Activated naive CD8-positive, alpha-beta T cell (primary cell): ENCODE results near the gene PTPRG.
"Not testable (repeated sequence)": the region's sequence is repeated elsewhere in the genome, so short reads cannot be mapped to it uniquely, and the experiment has no call there.

Experiments used
- H3K27ac Mint-ChIP-seq: one replicate; pipeline ENCODE4 v1.8.0; 2021; ENCODE audit warnings: mixed read lengths
- H3K27me3 Mint-ChIP-seq: one replicate; pipeline ENCODE4 v1.8.0; 2021; ENCODE audit warnings: mixed read lengths
- H3K36me3 Mint-ChIP-seq: one replicate; pipeline ENCODE4 v1.8.0; 2021; ENCODE audit warnings: mixed read lengths
- H3K4me1 Mint-ChIP-seq: one replicate; pipeline ENCODE4 v1.8.0; 2021; ENCODE audit warnings: low read depth, mixed read lengths
- H3K4me3 Mint-ChIP-seq: one replicate; pipeline ENCODE4 v1.8.0; 2021; ENCODE audit warnings: mild to moderate bottlenecking, mixed read lengths
- H3K9me3 Mint-ChIP-seq: one replicate; pipeline ENCODE4 v1.8.0; 2021; ENCODE audit warnings: low read depth, mixed read lengths

PTPRG gene

GRCh38 chr3:61707492-61707891 is 146.1 kb downstream of the PTPRG start:
- no peaks in the 10 kb centered on the region for H3K9me3 Mint-ChIP-seq
- no peak overlapping the region for H3K27ac Mint-ChIP-seq
- no peaks in the 10 kb centered on the region for H3K4me1 Mint-ChIP-seq
- H3K27me3 Mint-ChIP-seq, result no peaks in the 10 kb centered on the region
- no peak overlapping the region for H3K4me3 Mint-ChIP-seq
- no peaks in the 10 kb centered on the region for H3K36me3 Mint-ChIP-seq

GRCh38 chr3:61710920-61711319 is 149.5 kb downstream of the PTPRG start:
- H3K4me3 Mint-ChIP-seq, H3K27ac Mint-ChIP-seq, H3K27me3 Mint-ChIP-seq, H3K4me1 Mint-ChIP-seq, H3K9me3 Mint-ChIP-seq, H3K36me3 Mint-ChIP-seq: not testable (repeated sequence)

DNA sequence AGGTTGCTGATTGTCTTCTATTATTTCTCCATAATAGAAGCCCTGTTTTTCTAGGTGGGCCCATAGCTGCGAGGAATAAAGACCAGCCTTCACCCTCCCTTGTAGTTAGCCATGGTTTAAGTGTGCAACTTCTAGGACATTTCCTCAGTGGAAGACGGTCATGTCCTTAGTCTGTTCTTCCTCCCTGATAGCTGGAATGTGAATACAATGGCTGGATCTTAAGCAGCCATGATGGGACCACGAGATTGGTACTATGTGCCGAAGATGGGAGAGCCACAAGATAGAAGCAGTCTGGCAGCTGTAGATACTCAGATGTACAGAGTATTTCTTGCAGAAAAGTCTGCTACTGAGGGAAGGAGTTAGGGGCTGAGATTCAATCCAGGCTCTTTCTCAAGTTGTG is 152.9 kb downstream of the PTPRG start:
- no peak overlapping the region for H3K27ac Mint-ChIP-seq
- H3K27me3 Mint-ChIP-seq, result peaks cover 6% of the 10 kb centered on the region
- no peaks in the 10 kb centered on the region for H3K36me3 Mint-ChIP-seq
- H3K4me1 Mint-ChIP-seq, result no peaks in the 10 kb centered on the region
- H3K4me3 Mint-ChIP-seq, result no peak overlapping the region
- no peaks in the 10 kb centered on the region for H3K9me3 Mint-ChIP-seq

DNA sequence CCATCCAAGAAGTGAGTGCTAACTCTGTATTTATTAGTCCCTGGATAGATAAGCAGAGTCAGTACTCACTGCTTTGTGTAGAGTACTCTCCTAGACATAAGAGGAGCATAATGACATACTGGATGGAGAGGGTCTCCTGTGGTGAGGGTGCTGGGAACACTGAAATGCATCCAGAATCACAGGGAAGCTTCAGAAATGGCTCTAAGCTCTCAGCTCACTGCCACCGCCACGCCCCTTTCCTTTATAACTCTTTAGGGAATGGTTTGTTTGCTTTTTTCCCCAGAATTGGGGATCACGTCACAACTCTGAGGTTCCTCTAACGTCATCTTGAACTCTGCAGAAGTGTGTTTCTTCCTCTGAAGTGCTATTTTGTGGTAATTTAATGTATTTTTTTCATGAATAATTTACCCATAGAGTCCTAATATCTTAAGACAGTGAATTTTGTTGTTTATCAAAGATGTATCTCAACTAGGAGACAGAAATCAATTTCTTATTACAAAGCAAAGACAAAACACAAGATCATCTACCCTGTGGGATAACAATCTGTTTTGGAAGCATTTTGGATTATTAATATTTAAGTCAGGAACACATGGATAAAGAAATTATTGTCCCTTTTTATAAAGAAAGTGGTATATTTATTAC is 154.6 kb downstream of the PTPRG start:
- H3K9me3 Mint-ChIP-seq, result no peaks in the 10 kb centered on the region
- H3K36me3 Mint-ChIP-seq, result no peaks in the 10 kb centered on the region

GRCh38 chr3:61716693-61717092 is 155.3 kb downstream of the PTPRG start:
- not testable (repeated sequence) for H3K9me3 Mint-ChIP-seq, H3K36me3 Mint-ChIP-seq, H3K4me1 Mint-ChIP-seq, H3K27me3 Mint-ChIP-seq, H3K27ac Mint-ChIP-seq, H3K4me3 Mint-ChIP-seq

More for the DNA sequence above, 154.6 kb downstream of the PTPRG start:
- no peaks in the 10 kb centered on the region for H3K4me1 Mint-ChIP-seq
- peaks cover 6% of the 10 kb centered on the region for H3K27me3 Mint-ChIP-seq
- no peak overlapping the region for H3K27ac Mint-ChIP-seq
- H3K4me3 Mint-ChIP-seq, result no peak overlapping the region

DNA sequence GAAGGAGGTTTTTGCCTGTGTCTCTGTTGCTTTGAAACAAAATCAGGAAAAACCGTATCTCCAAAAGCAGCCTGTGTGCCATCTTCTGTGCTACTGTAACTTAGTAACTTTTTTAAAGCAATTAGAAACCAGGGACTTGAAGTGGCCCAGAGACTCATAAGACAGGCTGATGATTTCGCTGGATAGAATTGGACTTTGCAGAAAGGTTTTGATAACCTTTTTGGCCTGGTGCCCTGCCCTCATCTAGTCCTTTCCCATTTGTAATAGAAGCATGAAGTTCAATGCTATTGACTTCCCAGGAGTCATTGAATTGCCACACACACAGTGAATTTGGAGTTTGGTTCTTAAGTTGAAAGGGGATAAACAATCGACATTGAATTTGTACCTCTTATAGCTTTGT is 157.2 kb downstream of the PTPRG start:
- Mint-ChIP-seq H3K4me3 (no peak overlapping the region), H3K27me3 (peaks cover 6% of the 10 kb centered on the region), H3K27ac (no peak overlapping the region), H3K36me3 (no peaks in the 10 kb centered on the region), H3K4me1 (no peaks in the 10 kb centered on the region), H3K9me3 (no peaks in the 10 kb centered on the region)

- Mint-ChIP-seq H3K9me3 (no peaks in the 10 kb centered on the region), H3K27me3 (peaks cover 5% of the 10 kb centered on the region), H3K4me3 (no peak overlapping the region), H3K36me3 (no peaks in the 10 kb centered on the region), H3K27ac (no peak overlapping the region), H3K4me1 (no peaks in the 10 kb centered on the region)
Measured at GRCh38 chr3:61719278-61719977, 158.1 kb downstream of the PTPRG start.

DNA sequence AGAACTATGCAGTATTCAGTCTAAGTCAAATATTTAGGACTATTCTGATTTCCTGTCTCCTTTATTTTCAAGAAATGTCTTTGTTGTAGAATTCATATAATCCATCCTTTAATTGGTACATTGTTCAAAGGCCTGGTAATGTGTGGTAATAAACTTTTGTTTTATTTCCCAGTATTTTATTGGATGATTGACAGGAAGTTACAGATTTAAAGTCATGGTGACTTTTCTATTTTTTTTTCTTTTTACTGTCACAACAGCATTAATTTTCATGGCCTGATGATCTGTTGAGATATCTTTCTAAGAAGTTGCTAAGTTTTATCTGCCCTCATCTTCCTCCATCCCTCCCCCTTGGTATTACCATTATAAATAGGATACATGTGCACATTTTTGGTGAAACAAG is 161.7 kb downstream of the PTPRG start:
- Mint-ChIP-seq H3K9me3 (no peaks in the 10 kb centered on the region), H3K27me3 (no peaks in the 10 kb centered on the region), H3K36me3 (no peaks in the 10 kb centered on the region), H3K27ac (no peak overlapping the region), H3K4me3 (no peak overlapping the region), H3K4me1 (no peaks in the 10 kb centered on the region)

DNA sequence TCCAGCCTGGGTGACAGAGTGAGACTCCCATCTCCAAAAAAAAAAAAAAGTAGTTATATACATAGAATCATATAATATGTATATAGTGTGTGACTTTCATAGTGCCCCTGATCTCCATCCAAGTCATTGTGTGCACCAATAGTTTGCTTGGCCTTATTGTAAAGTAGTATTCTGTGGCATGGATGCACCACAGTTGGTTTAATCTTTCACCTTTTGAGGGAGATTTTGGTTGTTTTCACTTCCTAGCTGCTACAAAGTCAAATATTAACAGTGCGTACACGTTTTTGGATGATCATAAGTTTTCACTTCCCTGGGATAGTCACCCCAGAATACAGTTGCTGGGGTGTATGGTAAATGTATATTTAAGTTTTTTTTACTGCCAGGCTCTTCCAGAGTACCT is 162.8 kb downstream of the PTPRG start:
- Mint-ChIP-seq H3K36me3 (no peaks in the 10 kb centered on the region), H3K9me3 (no peaks in the 10 kb centered on the region), H3K27me3 (no peaks in the 10 kb centered on the region), H3K4me1 (no peaks in the 10 kb centered on the region), H3K4me3 (no peak overlapping the region), H3K27ac (no peak overlapping the region)

DNA sequence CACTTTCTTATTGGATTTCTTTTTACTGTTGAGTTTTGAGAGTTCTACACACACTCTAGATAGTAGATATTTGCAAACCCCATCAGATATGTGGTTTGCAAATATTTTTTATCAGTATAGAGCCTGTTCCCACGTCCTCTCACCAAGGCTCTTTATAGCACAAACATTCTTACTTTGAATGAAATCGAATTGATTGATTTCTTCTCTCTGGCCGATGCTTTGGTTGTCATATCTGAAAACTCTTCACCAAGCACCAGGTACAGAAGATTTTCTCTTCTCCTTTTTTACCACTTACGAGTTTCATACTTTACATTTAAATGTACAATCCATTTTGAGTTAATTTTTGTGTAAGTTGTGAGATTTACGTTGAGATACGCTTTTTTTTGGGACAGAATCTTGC is 163.4 kb downstream of the PTPRG start:
- no peaks in the 10 kb centered on the region for H3K9me3 Mint-ChIP-seq
- H3K27ac Mint-ChIP-seq, result no peak overlapping the region
- no peak overlapping the region for H3K4me3 Mint-ChIP-seq
- no peaks in the 10 kb centered on the region for H3K27me3 Mint-ChIP-seq
- H3K36me3 Mint-ChIP-seq, result no peaks in the 10 kb centered on the region
- no peaks in the 10 kb centered on the region for H3K4me1 Mint-ChIP-seq

DNA sequence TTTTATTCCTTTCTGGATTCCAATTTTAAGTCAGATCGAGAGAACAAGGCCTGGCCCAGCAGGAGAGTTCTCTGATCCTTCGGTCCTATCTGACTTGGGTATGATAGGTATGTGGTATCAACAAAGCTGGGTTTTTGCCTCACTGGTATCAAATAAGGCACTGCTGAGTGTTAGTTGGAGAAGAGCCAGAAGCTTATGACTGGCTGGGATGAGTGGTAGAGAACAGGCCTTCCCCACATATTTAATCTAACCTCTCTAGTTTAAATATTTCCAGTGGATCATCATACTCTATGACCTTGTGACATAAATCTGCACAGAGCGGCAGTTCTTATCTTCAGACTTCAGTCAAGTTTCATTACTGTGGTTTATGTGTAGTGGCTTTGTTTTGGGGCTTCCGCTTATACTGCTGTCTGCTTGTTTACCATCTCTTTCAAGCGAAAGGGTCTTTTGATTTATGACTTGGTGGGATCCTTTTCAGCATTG is 164.5 kb downstream of the PTPRG start:
- Mint-ChIP-seq H3K4me1 (no peaks in the 10 kb centered on the region), H3K27ac (no peak overlapping the region)

GRCh38 chr3:61727435-61727834 is 166.1 kb downstream of the PTPRG start:
- Mint-ChIP-seq H3K4me3 (no peak overlapping the region), H3K36me3 (no peaks in the 10 kb centered on the region), H3K9me3 (no peaks in the 10 kb centered on the region), H3K27me3 (no peaks in the 10 kb centered on the region), H3K4me1 (no peaks in the 10 kb centered on the region), H3K27ac (no peak overlapping the region)

More for the DNA sequence above, 164.5 kb downstream of the PTPRG start:
- Mint-ChIP-seq H3K27me3 (no peaks in the 10 kb centered on the region), H3K36me3 (no peaks in the 10 kb centered on the region), H3K4me3 (no peak overlapping the region), H3K9me3 (no peaks in the 10 kb centered on the region)

DNA sequence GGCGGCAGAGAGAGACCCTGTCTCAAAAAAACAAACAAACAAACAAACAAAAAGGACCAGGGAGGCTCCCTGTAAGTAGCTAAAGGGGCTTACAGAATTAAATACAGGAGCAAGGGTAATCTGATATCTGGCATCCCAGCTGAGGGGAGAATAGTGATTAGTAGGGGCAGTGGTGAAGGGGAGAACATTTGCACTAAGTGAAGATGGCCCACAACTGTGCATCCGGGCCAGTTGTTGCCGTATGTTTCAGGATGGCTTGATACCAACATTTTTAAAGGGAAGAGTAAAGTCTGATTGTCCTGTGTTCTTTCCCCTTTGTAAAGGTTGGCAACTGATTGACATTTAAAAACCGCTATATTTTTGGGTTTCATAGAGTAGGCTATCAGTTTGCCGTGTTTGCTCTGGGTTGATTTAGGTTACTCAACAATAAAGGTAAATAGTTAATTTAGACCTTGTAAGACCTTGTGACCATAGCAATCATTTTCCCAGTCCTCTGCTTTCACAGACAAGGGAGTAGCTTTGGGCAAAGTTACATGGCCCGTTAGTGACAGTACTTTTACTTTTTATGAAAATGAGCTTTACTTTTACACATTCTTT is 167.8 kb downstream of the PTPRG start:
- H3K27me3 Mint-ChIP-seq, result no peaks in the 10 kb centered on the region
- H3K4me1 Mint-ChIP-seq, result no peaks in the 10 kb centered on the region
- H3K4me3 Mint-ChIP-seq, result no peak overlapping the region
- H3K9me3 Mint-ChIP-seq, result no peaks in the 10 kb centered on the region
- H3K36me3 Mint-ChIP-seq, result no peaks in the 10 kb centered on the region
- no peak overlapping the region for H3K27ac Mint-ChIP-seq

GRCh38 chr3:61730056-61730455 is 168.7 kb downstream of the PTPRG start:
- Mint-ChIP-seq H3K4me1 (no peaks in the 10 kb centered on the region), H3K9me3 (no peaks in the 10 kb centered on the region), H3K4me3 (no peak overlapping the region), H3K36me3 (no peaks in the 10 kb centered on the region), H3K27me3 (no peaks in the 10 kb centered on the region), H3K27ac (no peak overlapping the region)

DNA sequence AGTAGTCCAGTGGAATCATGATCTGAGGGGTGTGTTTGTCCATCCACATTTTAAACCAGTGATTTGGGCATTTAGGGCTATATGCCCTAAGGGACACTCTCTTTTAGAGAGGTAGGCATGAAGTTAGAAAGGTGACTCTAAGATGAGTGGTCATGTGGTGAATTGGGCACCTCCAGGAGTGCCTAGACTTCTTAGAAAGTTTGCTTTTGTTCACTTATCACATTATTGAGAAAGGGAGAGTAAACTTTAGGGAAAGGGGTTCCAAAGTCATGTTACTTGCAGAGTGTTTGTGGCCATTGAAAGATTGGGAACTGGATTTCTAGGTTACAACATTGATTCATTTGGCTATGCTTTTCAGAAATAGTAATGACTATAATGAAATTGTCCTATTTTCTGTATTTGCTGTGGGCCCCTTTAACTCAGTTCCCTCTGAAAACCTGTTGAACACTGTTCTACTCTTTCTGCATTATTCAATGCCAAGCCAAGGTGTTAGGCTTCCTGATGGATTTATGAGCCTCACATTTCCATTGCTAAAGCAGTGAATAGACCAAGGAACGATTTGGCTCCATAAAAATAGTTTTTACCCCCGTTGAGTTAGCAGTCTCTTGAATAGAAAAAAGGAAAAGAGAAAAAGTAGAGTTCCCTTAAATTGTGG is 169.3 kb downstream of the PTPRG start:
- no peak overlapping the region for H3K27ac Mint-ChIP-seq
- H3K36me3 Mint-ChIP-seq, result no peaks in the 10 kb centered on the region
- no peak overlapping the region for H3K4me3 Mint-ChIP-seq
- H3K4me1 Mint-ChIP-seq, result no peaks in the 10 kb centered on the region
- H3K27me3 Mint-ChIP-seq, result no peaks in the 10 kb centered on the region
- no peaks in the 10 kb centered on the region for H3K9me3 Mint-ChIP-seq
